HG02852 (cell line): ENCODE data around the gene QRSL1.
"Not testable (repeated sequence)": the region's sequence is repeated elsewhere in the genome, so short reads cannot be mapped to it uniquely, and the experiment has no call there.

ENCODE experiments used
- ATAC-seq: cut with Tn5 transposase; IDR thresholded peaks from one replicate; pipeline ENCODE4 v1.9.1; 2021; ENCODE audit warnings: mild to moderate bottlenecking, moderate library complexity; ENCODE audit not compliant: unreplicated experiment

Gene QRSL1, protein sequence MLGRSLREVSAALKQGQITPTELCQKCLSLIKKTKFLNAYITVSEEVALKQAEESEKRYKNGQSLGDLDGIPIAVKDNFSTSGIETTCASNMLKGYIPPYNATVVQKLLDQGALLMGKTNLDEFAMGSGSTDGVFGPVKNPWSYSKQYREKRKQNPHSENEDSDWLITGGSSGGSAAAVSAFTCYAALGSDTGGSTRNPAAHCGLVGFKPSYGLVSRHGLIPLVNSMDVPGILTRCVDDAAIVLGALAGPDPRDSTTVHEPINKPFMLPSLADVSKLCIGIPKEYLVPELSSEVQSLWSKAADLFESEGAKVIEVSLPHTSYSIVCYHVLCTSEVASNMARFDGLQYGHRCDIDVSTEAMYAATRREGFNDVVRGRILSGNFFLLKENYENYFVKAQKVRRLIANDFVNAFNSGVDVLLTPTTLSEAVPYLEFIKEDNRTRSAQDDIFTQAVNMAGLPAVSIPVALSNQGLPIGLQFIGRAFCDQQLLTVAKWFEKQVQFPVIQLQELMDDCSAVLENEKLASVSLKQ

DNA sequence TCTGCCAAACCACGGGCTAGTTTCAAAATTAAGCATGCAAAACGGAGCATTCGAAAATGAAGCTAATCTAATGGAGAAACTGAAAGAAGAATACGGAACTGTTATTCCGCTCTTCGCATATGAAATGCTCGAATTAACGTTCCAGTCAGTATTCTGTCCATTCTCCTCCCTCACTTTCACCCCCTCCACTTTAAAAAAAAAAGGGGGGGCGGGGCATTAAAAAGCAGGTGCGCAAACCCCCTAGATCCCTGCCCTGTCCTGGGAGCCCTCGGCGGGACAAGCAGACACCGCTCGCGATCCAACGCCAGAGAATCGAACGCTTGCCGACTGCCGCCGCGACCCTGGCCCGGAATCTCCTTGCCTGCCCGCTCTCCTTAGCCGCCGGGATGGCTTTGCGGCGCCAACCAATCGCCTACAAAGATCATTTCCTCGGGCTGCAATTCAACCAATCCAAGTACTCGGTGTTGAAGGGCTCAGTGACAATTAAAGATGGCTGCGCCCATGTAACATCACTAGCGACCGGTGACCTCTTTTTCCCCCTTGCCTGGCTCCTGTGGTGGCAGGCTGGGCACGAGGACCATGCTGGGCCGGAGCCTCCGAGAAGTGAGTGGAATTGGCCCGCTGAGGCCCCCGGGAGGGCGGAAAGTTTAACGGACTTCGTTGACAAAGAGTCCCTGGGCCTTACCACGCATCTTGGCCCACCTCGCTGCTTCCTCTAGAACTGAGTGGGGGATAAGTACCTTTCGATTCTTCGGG, at the start of gene QRSL1, which contains the start of gene RTN4IP1:
QRSL1 (plus strand) TSS at position 476 of the 756 bp plus-strand sequence; CDS start at position 580, 104 bp downstream.
RTN4IP1 (minus strand) TSS at position 396 of the 756 bp plus-strand sequence. CDS start 477 bp downstream, outside the sequence.
- peak; percentile 83 for ATAC-seq

DNA sequence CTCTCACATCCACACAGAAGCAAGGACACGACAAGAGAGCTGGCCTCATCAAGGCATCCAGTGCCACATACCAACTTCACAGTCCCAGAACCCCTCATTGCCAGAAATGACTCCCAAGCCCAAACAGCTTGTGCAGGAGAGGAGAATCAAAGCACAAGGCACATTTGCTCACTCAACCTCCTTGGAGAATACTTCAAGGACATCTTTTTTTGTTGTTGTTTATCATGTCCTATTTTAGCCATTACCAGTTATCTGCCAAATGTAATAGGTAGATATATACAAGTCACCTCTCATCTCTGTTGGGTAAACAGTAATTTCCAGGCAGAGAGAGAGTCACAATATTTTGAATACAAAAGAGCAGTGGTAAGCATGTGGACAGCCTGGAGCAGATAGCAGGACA, 47.9 kb upstream of the QRSL1 start:
- ATAC-seq, result no peak

DNA sequence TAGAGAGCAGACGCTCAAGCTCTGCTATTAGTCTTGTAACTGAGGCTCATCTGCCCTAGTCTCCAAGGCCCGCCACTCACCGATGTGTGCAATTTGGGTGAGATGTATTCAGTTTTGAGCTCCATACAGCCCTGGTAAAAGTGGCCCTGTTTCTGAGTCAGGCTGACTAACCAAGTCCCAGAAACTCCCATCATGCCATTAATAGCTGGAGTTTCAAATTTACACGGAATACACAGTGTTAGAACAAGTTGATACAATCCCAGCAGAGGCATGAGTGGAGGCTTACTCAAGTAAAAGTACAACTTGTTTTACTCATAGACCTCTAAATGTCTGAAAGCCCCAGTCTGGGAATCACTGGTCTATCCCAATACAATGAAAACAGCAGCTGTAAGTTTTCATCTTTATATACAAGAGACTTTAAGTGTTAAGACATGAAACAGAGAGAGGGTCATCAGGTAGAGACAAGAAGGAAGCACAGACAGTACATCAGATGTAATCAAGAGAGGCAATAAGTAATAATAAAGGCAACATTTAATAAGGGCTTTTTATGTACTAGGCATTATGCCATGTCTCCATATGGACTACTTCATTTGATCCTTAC, 42.5 kb upstream of the QRSL1 start:
- no peak for ATAC-seq

DNA sequence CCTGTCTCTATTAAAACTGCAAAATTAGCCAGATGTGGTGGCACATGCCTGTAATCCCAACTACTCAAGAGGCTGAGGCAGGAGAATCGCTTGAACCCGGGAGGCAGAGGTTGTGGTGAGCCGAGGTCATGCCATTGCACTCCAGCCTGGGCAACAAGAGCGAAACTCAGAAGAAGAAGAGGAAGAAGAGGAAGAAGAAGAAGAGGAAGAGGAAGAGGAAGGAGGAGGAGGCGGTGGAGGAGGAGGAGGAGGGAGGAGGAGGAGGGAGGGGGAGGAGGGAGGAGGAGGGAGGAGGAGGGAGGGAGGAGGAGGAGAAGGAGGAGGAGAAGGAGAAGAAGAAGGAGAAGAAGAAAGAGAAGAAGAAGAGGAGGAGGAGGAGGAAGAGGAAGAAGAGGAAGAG, 40.4 kb upstream of the QRSL1 start:
- not testable (repeated sequence) for ATAC-seq

DNA sequence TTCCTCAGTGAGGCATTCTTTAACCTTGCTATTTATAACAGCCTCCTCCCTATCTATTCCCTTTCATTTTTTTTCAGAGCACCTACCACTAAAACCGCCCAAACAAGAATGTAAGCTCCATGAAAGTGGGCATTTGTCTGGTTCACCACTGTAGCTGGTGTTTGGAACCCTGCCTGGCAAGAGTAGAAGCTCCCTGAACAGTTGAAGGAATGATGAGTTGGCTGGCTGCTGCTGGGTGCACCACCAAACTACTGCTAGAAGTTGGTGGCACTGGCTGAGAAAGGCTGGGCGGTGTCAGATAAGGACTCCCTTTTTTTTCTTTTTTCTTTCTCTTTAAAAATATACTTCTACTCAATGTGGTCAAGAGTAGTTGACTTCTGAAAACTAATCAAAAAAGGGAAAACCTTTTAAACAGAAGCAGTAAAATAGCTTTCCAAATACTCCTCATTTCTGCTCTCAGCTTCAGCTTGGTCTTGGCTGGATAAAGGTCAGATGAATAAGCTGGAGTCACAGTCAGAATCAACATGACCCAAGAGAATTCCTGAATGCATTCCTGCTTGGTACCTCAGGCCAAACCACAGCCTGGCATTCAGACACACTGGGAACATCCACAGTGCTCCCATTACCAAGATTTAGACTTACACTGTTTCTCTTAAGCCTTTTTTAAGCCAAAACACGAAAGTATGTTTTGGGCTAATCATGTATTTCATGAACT, 38.1 kb upstream of the QRSL1 start:
- no peak for ATAC-seq

DNA sequence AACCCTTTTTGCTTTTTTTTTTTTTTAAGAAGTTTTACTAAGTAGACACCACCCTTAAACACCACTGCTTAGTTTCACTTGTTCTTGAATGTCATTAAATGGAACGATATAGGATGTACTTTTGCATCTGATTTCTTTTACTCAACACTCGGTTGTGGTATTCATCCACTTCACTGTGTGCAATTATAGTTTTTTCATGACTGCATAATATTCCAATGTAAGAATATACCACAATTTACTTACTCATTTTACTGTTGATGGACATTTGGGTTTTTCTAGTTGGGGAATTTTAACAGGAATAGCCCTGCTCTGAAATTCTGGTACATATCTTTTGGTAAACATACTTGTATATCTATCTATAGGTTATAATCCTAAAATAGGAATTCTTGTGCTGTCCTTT, 29.9 kb upstream of the QRSL1 start:
- ATAC-seq, result no peak

DNA sequence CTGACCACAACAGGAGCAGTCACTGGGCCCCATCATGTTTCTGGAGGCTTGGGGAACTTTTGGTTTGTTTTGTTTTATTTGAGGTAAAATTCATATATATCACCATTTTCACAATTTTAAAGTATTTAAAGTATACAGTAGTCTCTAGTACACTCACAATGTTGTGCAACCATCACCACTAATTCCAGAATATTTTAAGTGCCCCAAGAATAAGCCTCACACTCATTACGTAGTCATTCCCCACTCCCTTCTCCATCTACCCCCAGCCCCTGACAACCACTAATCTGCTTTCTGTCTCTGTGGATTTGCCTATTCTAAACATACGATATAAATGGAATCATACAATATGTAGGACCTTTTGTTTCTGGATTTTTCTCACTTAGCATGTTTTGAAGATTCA, 29.0 kb upstream of the QRSL1 start:
- no peak for ATAC-seq

DNA sequence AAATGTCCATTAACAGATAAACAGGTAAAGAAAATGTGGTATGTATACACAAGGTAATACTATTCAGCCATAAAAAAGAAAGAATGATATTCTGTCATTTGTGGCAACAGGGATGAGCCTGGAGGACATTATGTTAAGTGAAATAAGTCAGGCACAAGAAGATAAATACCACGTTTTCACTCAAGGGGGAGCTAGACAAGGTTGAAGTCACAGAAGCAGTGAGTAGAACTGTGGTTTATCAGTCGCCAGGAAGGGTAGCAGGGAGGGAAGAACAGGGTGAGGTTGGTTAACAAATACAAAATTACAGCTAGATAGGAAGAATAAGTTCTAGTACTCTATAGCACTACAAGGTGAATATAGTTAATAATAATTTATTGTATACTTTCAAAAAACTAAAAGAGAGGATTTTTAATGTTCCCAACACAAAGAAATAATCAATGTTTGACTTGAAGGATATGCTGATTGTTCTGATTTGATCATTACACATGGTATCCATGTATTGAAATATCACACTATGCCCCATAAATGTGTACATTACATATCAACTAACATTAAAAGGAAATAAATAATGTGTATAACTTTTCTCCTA, 21.2 kb upstream of the QRSL1 start:
- ATAC-seq, result peak; percentile 69

DNA sequence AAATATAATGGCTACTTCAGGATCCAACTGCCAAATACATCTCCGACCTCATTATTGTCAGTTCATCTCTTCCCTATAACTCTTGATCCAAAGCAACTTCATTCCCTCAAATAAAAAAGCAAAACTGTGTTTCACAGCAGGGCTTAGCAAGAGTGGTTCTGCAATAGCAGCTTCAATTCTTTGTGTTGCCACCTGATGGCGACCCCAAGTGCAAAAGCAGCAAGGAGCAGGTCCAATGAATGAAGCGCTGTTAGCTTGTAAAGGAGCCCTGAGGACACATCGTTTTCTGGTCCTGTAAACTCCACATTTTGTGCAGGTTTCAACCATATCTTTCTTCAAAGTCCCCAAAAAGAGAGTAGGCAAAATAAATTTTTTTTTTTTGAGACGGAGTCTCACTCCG, 19.7 kb upstream of the QRSL1 start:
- ATAC-seq, result no peak

DNA sequence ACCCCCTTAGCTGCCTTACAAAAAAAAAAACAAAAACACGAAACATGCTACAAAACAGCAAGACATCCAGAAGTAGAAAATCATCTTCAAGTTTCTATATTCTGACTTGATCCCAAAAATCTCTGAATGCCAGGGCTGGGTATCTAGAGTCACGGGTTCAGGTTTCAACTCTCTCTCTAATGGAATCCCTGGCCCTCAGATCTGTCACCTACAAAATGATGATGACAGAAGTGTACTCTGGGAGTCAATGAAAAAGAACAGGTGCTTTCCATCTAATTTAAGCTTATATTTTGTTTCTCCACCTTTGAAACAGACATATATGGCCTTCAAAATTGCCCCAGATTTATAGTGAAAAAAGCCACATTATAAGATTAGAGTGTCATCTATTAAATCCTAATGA, 18.3 kb upstream of the QRSL1 start:
- no peak for ATAC-seq

DNA sequence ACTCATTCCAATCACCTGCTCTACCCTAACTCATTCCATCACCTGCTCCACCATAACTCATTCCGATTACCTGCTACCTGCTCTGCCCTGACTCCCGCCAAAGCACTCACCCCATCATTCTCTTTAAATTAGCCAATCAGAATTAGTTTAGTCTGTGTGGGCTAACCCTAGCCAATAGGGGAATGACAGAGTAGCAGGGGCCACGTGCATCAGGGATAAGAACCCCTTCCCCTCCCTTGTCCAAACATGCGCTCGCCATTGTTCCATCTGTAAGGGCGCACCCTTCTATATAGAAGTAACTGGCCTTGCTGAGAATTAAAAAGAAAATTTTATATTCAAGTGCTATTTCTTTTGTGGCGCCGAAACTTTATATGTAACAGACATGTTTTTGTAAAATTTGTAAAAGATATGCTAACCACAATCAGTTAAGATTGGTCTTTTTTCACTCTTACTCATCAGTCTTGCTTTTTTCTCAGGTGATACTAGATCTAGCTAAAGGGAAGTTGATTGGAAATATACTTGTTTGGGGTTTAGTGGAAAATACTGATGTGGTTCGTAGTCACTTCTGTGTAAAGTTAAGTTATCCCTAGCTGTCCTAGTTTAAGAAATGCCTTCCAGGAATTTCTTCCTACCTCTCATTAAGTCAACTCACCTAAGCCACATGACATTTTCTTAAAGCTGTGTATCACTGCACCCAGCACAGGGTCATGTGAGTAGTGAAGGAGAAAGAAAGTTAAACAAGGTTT, 16.5 kb upstream of the QRSL1 start:
- ATAC-seq, result no peak

DNA sequence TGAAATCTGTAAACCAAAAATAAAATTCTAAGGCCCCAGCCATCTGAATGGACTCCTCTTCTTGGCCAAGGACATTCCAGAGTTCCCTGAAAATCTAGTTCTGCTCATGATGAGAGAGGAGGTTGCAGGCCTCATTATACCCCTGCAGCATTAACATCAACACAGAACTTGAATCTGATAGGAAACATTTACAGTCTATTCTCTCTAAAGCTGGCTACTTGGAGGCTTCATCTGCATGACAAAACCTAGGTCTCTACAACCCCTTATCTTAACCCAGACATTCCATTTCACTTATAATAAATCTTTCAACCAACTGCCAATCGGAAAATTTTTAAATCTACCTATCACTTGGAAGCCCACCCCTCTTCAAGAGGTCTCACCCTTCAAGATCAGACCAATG, 15.8 kb upstream of the QRSL1 start:
- no peak for ATAC-seq

DNA sequence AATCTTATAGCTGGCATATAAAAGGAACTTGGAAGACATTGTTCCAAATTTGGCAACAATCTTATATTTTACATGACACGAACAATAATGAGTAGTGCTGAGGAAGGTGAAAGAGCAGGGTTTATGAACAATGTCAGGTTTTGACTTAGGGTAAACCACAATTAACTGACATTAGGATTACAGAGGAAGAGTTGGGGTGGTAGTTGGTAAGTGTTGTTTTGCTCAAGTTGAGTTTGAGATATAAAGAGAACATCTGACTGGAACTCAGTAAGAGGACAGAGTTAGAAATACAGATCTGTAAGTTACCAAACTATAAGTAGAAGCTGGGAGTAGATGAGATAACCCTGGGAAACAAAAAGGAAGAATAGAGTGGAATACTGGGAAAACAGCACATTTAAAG, 15.2 kb upstream of the QRSL1 start:
- no peak for ATAC-seq

DNA sequence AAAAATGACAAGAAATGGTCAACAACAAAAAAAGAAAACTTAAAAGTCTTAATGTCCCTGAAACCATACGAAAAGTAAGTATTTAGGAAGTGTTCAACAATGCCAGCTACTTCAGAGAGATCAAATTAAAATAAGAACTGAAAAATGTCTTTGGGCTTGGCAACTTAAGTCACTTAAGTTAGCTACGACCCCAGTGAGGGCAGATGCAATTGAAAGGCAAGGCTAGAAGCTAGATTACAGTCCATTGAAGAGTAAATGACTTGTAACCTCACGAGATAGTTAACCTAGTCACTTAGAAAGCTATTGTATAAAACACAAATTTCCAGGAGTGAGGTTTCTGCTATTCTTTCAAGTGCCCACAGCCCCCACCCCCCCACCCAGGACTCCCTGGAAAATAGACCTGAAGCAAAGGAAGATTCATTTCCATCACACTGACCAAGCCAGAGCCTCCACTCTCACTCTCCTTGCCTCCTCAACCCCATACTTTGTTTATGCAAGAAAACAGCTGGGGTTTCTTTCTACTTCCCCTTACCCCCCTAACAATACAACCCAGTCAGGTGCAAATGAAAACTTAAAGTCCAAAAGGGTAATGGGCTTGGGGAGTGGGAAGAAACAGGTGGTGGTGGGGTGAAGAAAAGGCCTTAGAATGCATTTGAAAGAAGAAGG, 14.7 kb upstream of the QRSL1 start:
- no peak for ATAC-seq

DNA sequence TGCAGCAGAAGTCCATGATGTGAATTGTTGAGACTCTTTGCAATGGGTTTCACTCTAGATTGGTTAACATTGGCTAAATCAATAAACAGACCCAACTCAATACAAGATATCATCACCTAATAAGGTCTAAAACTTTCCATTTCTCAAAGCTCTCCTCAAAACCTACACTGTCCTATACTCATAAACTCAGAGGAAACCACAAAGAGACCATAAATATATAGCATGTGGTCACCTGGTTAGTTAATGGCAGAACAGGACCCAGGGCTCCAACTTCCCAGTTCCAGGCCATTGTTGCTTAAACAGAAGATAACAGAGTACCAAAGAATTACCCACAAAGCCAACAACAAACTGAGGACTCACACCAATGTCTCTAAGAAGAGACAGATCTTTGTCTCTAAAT, 12.1 kb upstream of the QRSL1 start:
- ATAC-seq, result no peak

DNA sequence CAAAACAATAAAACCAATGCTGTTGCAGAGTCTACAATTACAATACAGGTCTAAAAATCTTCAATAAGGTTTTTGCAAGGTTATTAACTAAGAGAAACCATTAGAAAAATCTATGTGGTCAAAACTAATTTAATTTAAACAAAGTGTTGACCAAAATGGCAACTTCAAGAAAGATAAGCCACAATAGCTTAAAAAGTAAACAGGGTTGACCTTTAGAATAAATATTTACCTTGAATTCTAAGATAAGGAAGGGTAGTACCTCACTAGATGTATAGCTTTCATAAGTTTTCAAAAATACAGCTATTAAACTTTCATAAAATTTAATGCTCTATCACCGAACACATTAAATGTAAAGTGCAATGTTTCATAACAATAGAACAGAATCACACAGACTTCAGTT, 11.5 kb upstream of the QRSL1 start:
- no peak for ATAC-seq

DNA sequence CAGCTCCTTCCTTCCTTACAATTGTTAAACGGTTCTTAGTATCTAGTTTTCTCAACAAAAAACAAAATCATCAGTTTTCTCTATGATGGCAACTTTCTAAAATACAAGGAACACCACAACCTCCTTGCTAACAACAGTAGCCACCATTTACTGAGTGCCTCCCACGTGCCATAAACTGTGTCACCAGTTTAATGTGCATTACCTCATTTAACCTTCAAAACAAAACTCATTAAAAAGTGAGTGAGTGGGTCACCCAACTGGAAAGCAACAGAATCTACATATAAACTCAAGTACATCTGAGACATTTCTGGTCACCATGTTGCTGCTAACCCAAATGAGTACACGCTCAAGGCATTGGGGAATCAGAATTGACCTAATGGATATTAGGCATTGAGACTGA, 11.1 kb upstream of the QRSL1 start:
- no peak for ATAC-seq

DNA sequence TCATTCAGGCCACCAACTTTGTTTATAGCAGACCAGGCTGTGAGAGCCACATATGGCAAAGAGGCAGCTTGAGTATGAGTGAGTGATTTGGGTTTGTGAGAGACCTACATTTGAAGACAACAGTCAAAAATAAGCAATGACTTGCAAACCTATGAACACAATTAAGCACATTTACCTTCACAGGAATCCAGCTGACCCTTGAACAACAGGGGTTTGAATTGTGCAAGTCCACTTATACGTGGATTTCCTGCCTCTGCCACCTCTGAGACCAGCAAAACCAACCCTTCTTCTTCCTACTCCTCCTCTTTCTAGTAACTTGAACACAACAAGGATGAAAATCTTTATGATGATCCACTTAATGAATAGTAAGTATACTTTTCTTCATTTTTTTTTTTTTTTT, 10.2 kb upstream of the QRSL1 start:
- no peak for ATAC-seq

DNA sequence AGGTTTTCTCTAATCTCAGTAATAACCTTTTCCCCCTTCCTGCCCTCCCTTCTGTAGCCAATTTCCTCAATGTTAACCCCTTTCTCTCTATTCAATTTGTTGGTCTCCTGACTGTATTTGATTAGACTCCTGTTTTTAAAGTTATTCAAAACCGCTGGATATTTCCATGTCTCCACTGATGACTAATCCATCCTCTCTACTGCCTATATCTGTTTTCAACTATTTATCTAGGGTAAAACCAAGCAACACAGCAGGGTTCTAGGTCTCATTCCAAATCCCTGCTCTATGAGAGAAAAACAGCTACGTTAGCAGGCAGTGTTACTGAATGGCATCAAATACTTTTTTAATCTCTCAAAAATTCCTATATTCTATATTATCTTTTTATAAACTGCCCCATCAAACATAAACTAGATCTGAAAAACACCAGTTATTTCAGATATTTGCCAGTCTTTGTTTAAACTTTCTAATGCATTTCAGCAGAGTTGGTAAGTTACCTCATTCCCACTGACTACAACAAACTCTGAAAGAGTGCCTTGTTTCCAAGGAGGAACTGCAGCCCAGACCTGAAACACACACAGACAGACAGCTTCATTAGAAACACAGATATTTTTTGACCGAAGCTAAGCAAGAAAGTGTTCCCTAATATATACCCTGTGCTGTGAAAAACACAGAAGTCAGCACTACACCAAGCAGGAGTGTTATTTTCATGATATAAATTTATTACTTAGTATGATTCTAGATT, 8.3 kb upstream of the QRSL1 start:
- no peak for ATAC-seq
